GM12872 (cell line): ENCODE results near the gene ZNF319.

Source experiments
- CTCF ChIP-seq: IDR thresholded peaks from 3 replicates; pipeline ENCODE4 v1.5.1; 2011; ENCODE audit warnings: low read depth, mild to moderate bottlenecking, low read length, moderate library complexity; ENCODE audit not compliant: insufficient read depth

Gene ZNF319

GRCh38 chr16:57957673-57958392, 42.6 kb downstream of the ZNF319 start:
- no peak for TF ChIP-seq CTCF

GRCh38 chr16:57956924-57957672, 43.4 kb downstream of the ZNF319 start:
- no peak for TF ChIP-seq CTCF

GRCh38 chr16:57956270-57956808, 44.1 kb downstream of the ZNF319 start:
- no peak for TF ChIP-seq CTCF

GRCh38 chr16:57955572-57956188, 44.8 kb downstream of the ZNF319 start:
- no peak for TF ChIP-seq CTCF

- TF ChIP-seq CTCF, result no peak
Observed at GRCh38 chr16:57953857-57954256, 46.6 kb downstream of the ZNF319 start.

DNA sequence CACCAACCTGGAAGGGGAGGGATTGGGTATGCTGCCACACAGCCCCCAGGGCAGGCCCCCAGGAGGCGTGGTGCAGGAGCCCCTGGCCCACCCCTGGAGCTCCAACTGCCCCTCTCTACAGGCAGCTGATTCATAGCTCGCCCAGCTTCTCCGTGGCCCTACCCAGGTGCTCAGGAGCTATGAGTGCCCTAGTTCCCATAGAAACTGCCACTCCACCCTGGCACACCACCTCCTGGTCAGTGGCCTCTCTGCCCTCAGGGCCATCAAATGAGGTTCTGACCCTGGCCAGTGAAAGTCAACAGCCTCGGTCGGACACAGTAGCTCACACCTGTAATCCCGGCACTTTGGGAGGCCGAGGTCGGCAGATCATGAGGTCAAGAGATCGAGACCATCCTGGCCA, 47.6 kb downstream of the ZNF319 start:
- TF ChIP-seq CTCF, result no peak
